Transverse colon (tissue), 4 donors: ENCODE data around the gene RAE1. TPM values are rescaled to one million over a fixed set of nuclear protein-coding genes. Genes with fewer than 3 reads are reported as not detected.

Source experiments
- DNase-seq: peaks from one replicate; pipeline ENCODE4 v3.0.0-alpha.2; 2019
- H3K27ac ChIP-seq, 4 donors: fragments of 200-600 bp; sonication (generic); 2 replicates each; pipeline ENCODE4 v1.5.1; 2016 to 2018; ENCODE audit warnings: inconsistent platforms in 4 of 4
- H3K27me3 ChIP-seq: fragments of 200-600 bp; sonication (generic); 2 replicates; pipeline ENCODE4 v1.5.1; 2017; ENCODE audit warnings: inconsistent platforms
- H3K36me3 ChIP-seq, 4 donors: fragments of 200-600 bp; sonication (generic); 2 replicates each; pipeline ENCODE4 v1.5.1; 2017 to 2019; ENCODE audit warnings: inconsistent platforms in 4 of 4
- H3K4me1 ChIP-seq, 4 donors: fragments of 200-600 bp; sonication (generic); 2 replicates each; pipeline ENCODE4 v1.5.1; 2017 to 2020; ENCODE audit warnings: inconsistent platforms in 4 of 4
- H3K4me3 ChIP-seq, 4 donors: fragments of 200-600 bp; sonication (generic); 1 replicate in 1 of 4; 2 replicates in 3 of 4; pipeline versions ENCODE4 v1.5.1 to v1.6.1; 2017 to 2019; ENCODE audit warnings: inconsistent platforms in 4 of 4
- H3K9me3 ChIP-seq, 2 donors: fragments of 200-600 bp; sonication (generic); 2 replicates each; pipeline ENCODE4 v1.5.1; 2017 to 2019; ENCODE audit warnings: inconsistent platforms in 2 of 2
- EP300 ChIP-seq: sonication (generic); formaldehyde crosslinking; IDR thresholded peaks from one replicate; pipeline ENCODE4 v1.6.1; 2017; ENCODE audit warnings: antibody characterized with exemption, low read depth
- POLR2A ChIP-seq: fragments of 450-650 bp; IDR thresholded peaks from one replicate; pipeline ENCODE4 v1.6.1; 2016; ENCODE audit warnings: antibody characterized with exemption, mild to moderate bottlenecking, moderate library complexity
- POLR2AphosphoS5 ChIP-seq, 3 donors: sonication (generic); formaldehyde crosslinking; IDR thresholded peaks; one replicate each; pipeline ENCODE4 v1.6.1; 2016; ENCODE audit warnings: antibody characterized with exemption in 3 of 3
- WGBS, 2 donors: methylation state at CpG; one replicate each; pipeline ENCODE4 v1.1.5; 2018; ENCODE audit warnings: low coverage in 1 of 2; 5-methylcytosine and 5-hydroxymethylcytosine counted together
- in situ Hi-C, 4 donors: fragments of 200-750 bp; cut with MboI; loops; one replicate each; pipeline versions ENCODE4 v1.15.0 to v1.15.1; 2017; ENCODE audit warnings: low sequenced_read_pairs in 3 of 4, low pct_ligation_motif_present in 1 of 4, low pct_unique_long_range_greater_than_20kb in 1 of 4
- intact Hi-C: fragments of 100-400 bp; cut with DNase I; formaldehyde crosslinking; loops from one replicate; pipeline ENCODE4 v1.15.1; 2023; ENCODE audit warnings: low total_unique reads
- total RNA-seq, 4 donors: library from RNA; depleted of rRNA; stranded (reverse); fragments of >200 nt; gene quantifications; one replicate each; pipeline ENCODE4 v1.1.0, GENCODE V29; 2016
- TF ChIP-seq, protein P1 (sequence below), 5 experiments: fragments of 200-600 bp in 3 of 5; fragments of 450-650 bp in 2 of 5; sonication (generic) in 3 of 5; IDR thresholded peaks; 1 replicate in 2 of 5; 2 replicates in 3 of 5; pipeline ENCODE4 v1.5.1; 2016 to 2017; ENCODE audit warnings: antibody characterized with exemption in 5 of 5, inconsistent platforms in 3 of 5, mild to moderate bottlenecking in 2 of 5, moderate library complexity in 1 of 5

The RAE1 gene
- total RNA-seq, 4 donors from 2014 or later: 5.6 to 29.9 (median 15.2) TPM

DNA sequence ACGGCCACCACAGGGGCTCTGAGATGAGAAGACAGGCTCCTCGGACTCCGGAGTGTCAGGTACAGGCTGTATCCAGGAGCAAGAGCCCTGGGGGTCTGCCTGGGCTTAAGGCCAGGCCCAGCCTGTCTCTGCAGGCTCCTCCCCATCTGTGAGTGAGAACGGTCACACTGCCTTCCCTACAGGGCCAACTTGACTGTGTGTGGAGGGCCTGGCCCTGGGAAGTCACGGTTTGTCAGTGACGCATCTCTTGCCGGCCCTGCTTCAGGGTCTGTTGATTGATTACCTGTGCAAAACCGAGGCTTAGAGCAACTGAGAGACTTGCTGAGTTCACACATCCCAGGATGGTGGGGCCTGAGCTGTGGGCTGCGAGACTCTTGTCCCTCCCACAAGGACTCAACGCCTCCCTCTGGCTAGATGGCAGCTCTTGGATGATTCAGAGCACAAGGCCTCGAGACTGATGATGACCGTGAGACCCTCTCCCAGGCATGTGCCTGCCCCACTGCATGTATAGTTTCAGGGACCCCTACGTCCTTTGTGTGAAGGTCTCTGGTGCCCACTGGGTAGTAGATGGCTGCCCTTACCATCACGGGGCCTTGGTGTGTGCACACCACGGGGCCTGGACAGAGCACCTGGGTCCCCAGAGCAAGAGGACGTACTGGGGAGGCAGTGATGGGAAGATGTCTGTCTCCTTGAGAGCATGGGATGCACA, 46.1 kb downstream of the RAE1 start:
- TF ChIP-seq POLR2AphosphoS5 (IDR thresholded peaks at IDR 0.05): no peak
- TF ChIP-seq EP300: no peak
- no peak for TF ChIP-seq POLR2A
- TF ChIP-seq, protein P1, sequence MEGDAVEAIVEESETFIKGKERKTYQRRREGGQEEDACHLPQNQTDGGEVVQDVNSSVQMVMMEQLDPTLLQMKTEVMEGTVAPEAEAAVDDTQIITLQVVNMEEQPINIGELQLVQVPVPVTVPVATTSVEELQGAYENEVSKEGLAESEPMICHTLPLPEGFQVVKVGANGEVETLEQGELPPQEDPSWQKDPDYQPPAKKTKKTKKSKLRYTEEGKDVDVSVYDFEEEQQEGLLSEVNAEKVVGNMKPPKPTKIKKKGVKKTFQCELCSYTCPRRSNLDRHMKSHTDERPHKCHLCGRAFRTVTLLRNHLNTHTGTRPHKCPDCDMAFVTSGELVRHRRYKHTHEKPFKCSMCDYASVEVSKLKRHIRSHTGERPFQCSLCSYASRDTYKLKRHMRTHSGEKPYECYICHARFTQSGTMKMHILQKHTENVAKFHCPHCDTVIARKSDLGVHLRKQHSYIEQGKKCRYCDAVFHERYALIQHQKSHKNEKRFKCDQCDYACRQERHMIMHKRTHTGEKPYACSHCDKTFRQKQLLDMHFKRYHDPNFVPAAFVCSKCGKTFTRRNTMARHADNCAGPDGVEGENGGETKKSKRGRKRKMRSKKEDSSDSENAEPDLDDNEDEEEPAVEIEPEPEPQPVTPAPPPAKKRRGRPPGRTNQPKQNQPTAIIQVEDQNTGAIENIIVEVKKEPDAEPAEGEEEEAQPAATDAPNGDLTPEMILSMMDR (IDR thresholded peaks at IDR 0.05): no peak
- intact Hi-C loops: loop anchor here (5.0 kb wide), 2 partner anchors 45 to 85 kb away; no protein-coding TSS in a partner anchor
- Histone ChIP-seq H3K36me3 (peaks cover 0 to under 1% (median 0%) of the 10 kb centered on the region in 4 donors), H3K27me3 (no peaks in the 10 kb centered on the region), H3K4me1 (peaks cover 32 to 96% (median 73%) of the 10 kb centered on the region in 4 donors), H3K4me3 (no peak overlapping the region), H3K27ac (peak overlapping the region; percentile 92 to 95 (median 93)), H3K9me3 (no peaks in the 10 kb centered on the region)
- WGBS, 2 donors: 67 to 70% methylated on average over 2 to 13 of the region's 16 CpGs
- in situ Hi-C loops: loop anchor here in 2 of 4 donors (25.0 kb wide), 3 partner anchors 190 to 815 kb away; partner anchors contain the start of gene ZBP1 (in 1 of the 2)
- no peak for DNase-seq

DNA sequence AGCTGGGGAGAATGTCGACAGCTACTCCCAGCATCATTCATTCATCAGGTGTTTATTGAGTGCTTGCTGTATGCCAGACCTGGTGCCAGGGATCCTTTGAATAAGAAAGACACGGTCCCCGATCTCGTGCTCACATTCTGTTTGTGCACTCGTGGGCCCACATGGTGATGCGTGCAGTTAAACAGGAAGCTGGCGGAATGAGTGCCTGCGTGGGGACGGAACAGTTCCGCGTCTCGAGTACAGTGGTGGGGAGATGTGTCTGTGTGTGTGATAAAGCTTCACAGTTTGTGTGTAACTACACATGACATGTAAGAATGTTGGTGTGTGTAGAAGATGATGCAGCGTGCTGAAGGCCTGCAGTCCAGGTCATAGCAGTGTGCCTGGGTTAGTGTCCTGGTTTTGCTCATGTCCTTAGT, 46.6 kb downstream of the RAE1 start:
- peak; percentile 57 for DNase-seq
- Histone ChIP-seq H3K27ac (peak overlapping the region; percentile 92 to 95 (median 93)), H3K9me3 (no peaks in the 10 kb centered on the region), H3K4me1 (peaks cover 35 to 92% (median 67%) of the 10 kb centered on the region in 4 donors), H3K4me3 (no peak overlapping the region), H3K36me3 (peaks cover 0 to 6% (median 0%) of the 10 kb centered on the region in 4 donors), H3K27me3 (no peaks in the 10 kb centered on the region)
- intact Hi-C loops: loop anchor here (5.0 kb wide), 2 partner anchors 45 to 85 kb away; no protein-coding TSS in a partner anchor
- TF ChIP-seq POLR2AphosphoS5 (IDR thresholded peaks at IDR 0.05) (no peak), POLR2A (no peak), EP300 (no peak)
- TF ChIP-seq, protein P1 (IDR thresholded peaks at IDR 0.05): no peak
- WGBS, 2 donors: 36 to 56% methylated on average over 5 to 13 of the region's 13 CpGs
- in situ Hi-C loops: loop anchor here in 2 of 4 donors (25.0 kb wide), 3 partner anchors 190 to 815 kb away; partner anchors contain the start of gene ZBP1 (in 1 of the 2)

DNA sequence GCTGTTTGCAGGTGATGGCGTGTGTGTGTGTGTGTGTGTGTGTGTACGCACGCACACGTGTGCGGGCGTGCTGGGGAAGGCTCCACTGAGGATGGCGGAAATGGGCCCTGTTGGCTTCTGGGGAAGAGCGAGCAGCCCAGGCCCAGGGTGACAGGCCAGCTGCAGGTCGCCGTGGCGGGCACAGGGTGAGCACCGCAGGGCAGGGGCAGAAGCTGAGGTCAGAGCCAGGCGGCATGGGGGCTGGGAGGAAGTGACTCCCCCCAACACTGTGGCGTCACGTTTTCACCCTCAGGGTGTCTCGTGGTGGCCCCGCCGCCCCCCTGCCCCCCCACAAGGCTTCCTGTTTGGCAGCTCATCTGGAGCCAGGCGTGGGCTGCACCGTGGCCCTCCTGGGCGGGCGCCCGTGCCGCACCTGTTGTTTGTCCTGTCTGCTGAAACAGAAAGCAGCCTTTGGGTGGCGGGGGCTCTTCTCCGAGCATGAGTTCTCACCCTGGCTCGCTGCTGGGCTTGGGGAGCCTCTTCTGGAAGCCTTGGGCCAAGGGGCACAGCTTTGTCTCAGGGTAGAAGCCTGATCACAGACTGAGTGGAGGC, 47.3 kb downstream of the RAE1 start:
- intact Hi-C loops: loop anchor here (5.0 kb wide), 2 partner anchors 44 to 84 kb away; no protein-coding TSS in a partner anchor
- no peaks in the 10 kb centered on the region for H3K27me3 ChIP-seq
- in situ Hi-C loops: loop anchor here in 2 of 4 donors (25.0 kb wide), 3 partner anchors 189 to 814 kb away; partner anchors contain the start of gene ZBP1 (in 1 of the 2)
- H3K9me3 ChIP-seq: no peaks in the 10 kb centered on the region
- H3K4me3 ChIP-seq: peak overlapping the region in 1 of 4 donors; percentile 17
- peak overlapping the region; percentile 92 to 95 (median 93) for H3K27ac ChIP-seq
- H3K4me1 ChIP-seq: peaks cover 33 to 90% (median 61%) of the 10 kb centered on the region in 4 donors
- DNase-seq: peak; percentile 88
- WGBS, 2 donors: 36% methylated on average over 26 of the region's 27 CpGs; no CpG with 5 or more reads in 1 of the 2 donors
- H3K36me3 ChIP-seq: peaks cover 0 to 8% (median 0%) of the 10 kb centered on the region in 4 donors
- TF ChIP-seq POLR2A (peak; percentile 20), EP300 (peak; percentile 20), POLR2AphosphoS5 (IDR thresholded peaks at IDR 0.05) (peak; percentile 37 to 65 (median 62))
- TF ChIP-seq, protein P1 (IDR thresholded peaks at IDR 0.05): no peak
